SKM-1 (cell line): ENCODE data around the gene NEIL3.

Experiments
- DNase-seq: peaks from one replicate; lab custom pipeline; 2025; ENCODE audit not compliant: unreplicated experiment; lab: John Stamatoyannopoulos, UW

Gene NEIL3

GRCh38 chr4:177309522-177310371 is at the start of gene NEIL3:
TSS of gene NEIL3 (plus strand) at chr4:177309874. CDS start at chr4:177309954, 80 bp downstream.
- DNase-seq, result peak; percentile 72

- no peak for DNase-seq
Observed at GRCh38 chr4:177263818-177264217, 45.9 kb upstream of the NEIL3 start.

- DNase-seq, result no peak
Observed at GRCh38 chr4:177264788-177265422, 44.8 kb upstream of the NEIL3 start.

- DNase-seq, result no peak
Observed at GRCh38 chr4:177265729-177266128, 43.9 kb upstream of the NEIL3 start.

- DNase-seq, result no peak
Observed at GRCh38 chr4:177266506-177266905, 43.2 kb upstream of the NEIL3 start.

- no peak for DNase-seq
Observed at GRCh38 chr4:177267911-177268310, 41.8 kb upstream of the NEIL3 start.

- no peak for DNase-seq
Observed at GRCh38 chr4:177271091-177271490, 38.6 kb upstream of the NEIL3 start.

- DNase-seq, result no peak
Observed at GRCh38 chr4:177271915-177272766, 37.5 kb upstream of the NEIL3 start.

GRCh38 chr4:177275999-177276398 is 33.7 kb upstream of the NEIL3 start:
- DNase-seq, result no peak

- DNase-seq, result no peak
Observed at GRCh38 chr4:177281351-177281909, 28.2 kb upstream of the NEIL3 start.

GRCh38 chr4:177282284-177282835 is 27.3 kb upstream of the NEIL3 start:
- no peak for DNase-seq

- DNase-seq, result no peak
Observed at GRCh38 chr4:177283167-177283566, 26.5 kb upstream of the NEIL3 start.

GRCh38 chr4:177285953-177286352 is 23.7 kb upstream of the NEIL3 start:
- no peak for DNase-seq

- no peak for DNase-seq
Observed at GRCh38 chr4:177287255-177287654, 22.4 kb upstream of the NEIL3 start.

GRCh38 chr4:177288335-177288734 is 21.3 kb upstream of the NEIL3 start:
- DNase-seq, result no peak

- DNase-seq, result no peak
Observed at GRCh38 chr4:177290780-177291179, 18.9 kb upstream of the NEIL3 start.

- DNase-seq, result no peak
Observed at GRCh38 chr4:177292171-177292570, 17.5 kb upstream of the NEIL3 start.

GRCh38 chr4:177293208-177294033 is 16.3 kb upstream of the NEIL3 start:
- peak; percentile 24 for DNase-seq

- no peak for DNase-seq
Observed at GRCh38 chr4:177297785-177298391, 11.8 kb upstream of the NEIL3 start.
